GM06990 (cell line): ENCODE measurements around the gene AOC1.

Source experiments
- DNase-seq: peaks from one replicate; pipeline ENCODE4 v3.0.0-alpha.2; 2011; ENCODE audit not compliant: insufficient read length; ENCODE audit errors: extremely low read depth
- H3K27me3 ChIP-seq: replicated peaks from 2 replicates; pipeline ENCODE4 v1.6.0; 2011; ENCODE audit warnings: low read length; ENCODE audit not compliant: control insufficient read depth, insufficient read depth
- H3K36me3 ChIP-seq: 2 replicates; pipeline ENCODE4 v1.5.1; 2011; ENCODE audit warnings: low read length; ENCODE audit not compliant: control insufficient read depth, insufficient read depth
- H3K4me3 ChIP-seq: replicated peaks from 2 replicates; pipeline ENCODE4 v1.5.1; 2011; ENCODE audit warnings: low read depth, mild to moderate bottlenecking, control low read depth, low read length
- CTCF ChIP-seq: IDR thresholded peaks from 2 replicates; pipeline ENCODE4 v1.5.1; 2011; ENCODE audit warnings: low read length, control low read depth, mild to moderate bottlenecking, inconsistent platforms; ENCODE audit not compliant: insufficient read depth, poor library complexity, severe bottlenecking

AOC1 gene

GRCh38 chr7:150910996-150911422 is 58.7 kb downstream of the AOC1 start:
- H3K27me3 ChIP-seq = peaks cover 1% of the 10 kb centered on the region

More at GRCh38 chr7:150910996-150911422, 58.7 kb downstream of the AOC1 start:
- DNase-seq = no peak
- no peaks in the 10 kb centered on the region for H3K36me3 ChIP-seq
- H3K4me3 ChIP-seq = no peak overlapping the region
- no peak for TF ChIP-seq CTCF
